Body of pancreas (tissue), 4 donors: ENCODE data around the gene DISP3. TPM values are rescaled to one million over a fixed set of nuclear protein-coding genes. Genes with fewer than 3 reads are reported as not detected.

Experiments
- ATAC-seq: fragments of 150-250 bp; one replicate; pipeline ENCODE4 v1.9.1; 2016
- DNase-seq, 4 donors: peaks; one replicate each; pipeline ENCODE4 v3.0.0-alpha.2; 2019
- H3K27ac ChIP-seq, 4 donors: fragments of 200-600 bp; sonication (generic); 1 replicate in 3 of 4; 2 replicates in 1 of 4; pipeline versions ENCODE4 v1.5.1 to v1.6.1; 2016 to 2019; ENCODE audit warnings: mild to moderate bottlenecking in 1 of 4, mixed read lengths in 1 of 4, moderate library complexity in 1 of 4
- H3K27me3 ChIP-seq, 2 donors: fragments of 200-600 bp; sonication (generic); one replicate each; pipeline ENCODE4 v1.6.0; 2016; ENCODE audit warnings: mild to moderate bottlenecking in 1 of 2
- H3K36me3 ChIP-seq, 2 donors: fragments of 200-600 bp; sonication (generic); replicated peaks in 1 of 2; 2 replicates each; pipeline ENCODE4 v1.5.1; 2016; ENCODE audit warnings: low read depth in 2 of 2; ENCODE audit not compliant: insufficient read depth in 1 of 2
- H3K4me1 ChIP-seq: fragments of 200-600 bp; sonication (generic); one replicate; pipeline ENCODE4 v1.6.0; 2016
- H3K4me3 ChIP-seq, 2 donors: fragments of 200-600 bp; sonication (generic); 1 replicate in 1 of 2; 2 replicates in 1 of 2; pipeline ENCODE4 v1.5.1; 2016 to 2019
- H3K9me3 ChIP-seq, 3 donors: fragments of 200-600 bp; sonication (generic); 1 replicate in 2 of 3; 2 replicates in 1 of 3; pipeline ENCODE4 v1.5.1; 2016
- POLR2A ChIP-seq, 3 donors: fragments of 450-650 bp; IDR thresholded peaks; one replicate each; pipeline ENCODE4 v1.6.1; 2016; ENCODE audit warnings: antibody characterized with exemption in 3 of 3, mild to moderate bottlenecking in 2 of 3
- WGBS, 2 donors: methylation state at CpG; one replicate each; pipeline ENCODE4 v1.1.5; 2017; 5-methylcytosine and 5-hydroxymethylcytosine counted together
- intact Hi-C: fragments of 100-400 bp; cut with DNase I; formaldehyde crosslinking; loops from one replicate; pipeline ENCODE4 v1.15.1; 2023
- total RNA-seq, 2 donors: library from RNA; depleted of rRNA; stranded (reverse); fragments of >200 nt; gene quantifications; one replicate each; pipeline ENCODE4 v1.1.0, GENCODE V29; 2016
- TF ChIP-seq, protein P1 (sequence below), 7 experiments: fragments of 450-650 bp in 4 of 7; fragments of 200-600 bp in 3 of 7; sonication (generic) in 3 of 7; IDR thresholded peaks; one replicate each; pipeline ENCODE4 v1.5.1; 2016 to 2019; ENCODE audit warnings: antibody characterized with exemption in 7 of 7

Gene DISP3
- total RNA-seq, 2 donors from 2014 or later = 0.33 TPM; not detected in 1

DNA sequence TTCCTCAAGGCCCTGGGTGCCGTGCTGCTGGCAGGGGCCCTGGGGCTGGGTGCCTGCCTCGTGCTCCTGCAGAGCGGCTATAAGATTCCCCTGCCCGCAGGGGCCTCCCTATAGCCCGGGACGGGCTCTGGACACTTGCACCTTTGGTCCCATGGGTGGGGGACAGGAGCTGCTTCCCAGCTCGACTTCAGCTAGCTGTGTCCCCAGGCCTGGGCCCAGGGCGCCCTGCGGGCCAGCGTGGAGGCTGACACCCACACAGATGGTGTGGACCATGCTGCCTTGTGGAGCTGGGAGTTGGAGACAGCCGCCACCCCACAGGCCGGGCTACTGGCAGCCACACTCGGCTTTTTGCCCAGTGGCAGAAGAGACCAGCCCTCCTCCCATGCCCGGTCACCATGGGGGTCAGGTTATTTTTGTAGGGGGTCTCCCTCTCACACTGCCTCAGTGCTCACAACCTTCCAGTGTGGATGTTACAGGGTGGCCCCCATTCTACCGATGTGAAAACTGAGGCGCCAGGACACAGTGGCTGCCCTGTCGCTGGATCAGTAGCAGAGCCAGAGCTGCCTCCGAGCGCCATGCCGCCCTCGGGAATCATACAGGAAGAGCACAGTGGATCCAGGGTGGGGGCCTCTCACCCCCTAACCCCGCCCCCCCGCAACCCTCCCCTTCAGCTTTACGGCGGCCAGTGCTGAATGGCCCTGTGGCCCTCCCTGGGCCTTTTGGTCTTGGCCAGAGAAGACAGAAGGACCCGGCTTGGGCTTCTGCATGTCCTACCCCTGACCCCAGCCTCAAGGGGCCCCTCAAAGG is 57.8 kb downstream of the DISP3 start:
- 61 to 71% methylated on average over 9 to 21 of the region's 26 CpGs for WGBS, 2 donors
- TF ChIP-seq, protein P1, sequence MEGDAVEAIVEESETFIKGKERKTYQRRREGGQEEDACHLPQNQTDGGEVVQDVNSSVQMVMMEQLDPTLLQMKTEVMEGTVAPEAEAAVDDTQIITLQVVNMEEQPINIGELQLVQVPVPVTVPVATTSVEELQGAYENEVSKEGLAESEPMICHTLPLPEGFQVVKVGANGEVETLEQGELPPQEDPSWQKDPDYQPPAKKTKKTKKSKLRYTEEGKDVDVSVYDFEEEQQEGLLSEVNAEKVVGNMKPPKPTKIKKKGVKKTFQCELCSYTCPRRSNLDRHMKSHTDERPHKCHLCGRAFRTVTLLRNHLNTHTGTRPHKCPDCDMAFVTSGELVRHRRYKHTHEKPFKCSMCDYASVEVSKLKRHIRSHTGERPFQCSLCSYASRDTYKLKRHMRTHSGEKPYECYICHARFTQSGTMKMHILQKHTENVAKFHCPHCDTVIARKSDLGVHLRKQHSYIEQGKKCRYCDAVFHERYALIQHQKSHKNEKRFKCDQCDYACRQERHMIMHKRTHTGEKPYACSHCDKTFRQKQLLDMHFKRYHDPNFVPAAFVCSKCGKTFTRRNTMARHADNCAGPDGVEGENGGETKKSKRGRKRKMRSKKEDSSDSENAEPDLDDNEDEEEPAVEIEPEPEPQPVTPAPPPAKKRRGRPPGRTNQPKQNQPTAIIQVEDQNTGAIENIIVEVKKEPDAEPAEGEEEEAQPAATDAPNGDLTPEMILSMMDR (IDR thresholded peaks at IDR 0.05) = no peak
- no peak for TF ChIP-seq POLR2A (IDR thresholded peaks at IDR 0.05)

DNA sequence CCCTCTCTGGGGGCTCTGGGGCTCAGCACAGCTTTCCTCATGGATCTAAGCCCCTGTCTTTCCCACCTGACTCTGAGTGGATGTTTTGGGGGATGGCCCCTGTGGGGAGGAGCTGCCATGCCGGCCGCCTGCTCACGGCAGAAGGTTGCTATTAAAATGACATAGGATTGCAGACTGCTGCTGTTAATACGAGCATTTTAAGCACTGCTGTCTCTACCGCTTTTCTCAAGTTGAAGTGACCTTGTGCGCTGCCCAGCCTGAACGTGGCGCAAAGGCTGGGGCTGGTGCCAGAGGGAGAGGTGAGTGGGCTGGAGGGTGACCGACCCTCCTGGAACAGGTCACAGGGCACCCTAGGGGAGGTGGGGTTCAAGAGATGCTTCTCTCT is 58.4 kb downstream of the DISP3 start:
- H3K9me3 ChIP-seq = no peaks in the 10 kb centered on the region
- intact Hi-C loops = no loop called here
- no peaks in the 10 kb centered on the region for H3K4me1 ChIP-seq
- 44 to 47% methylated on average over 2 to 9 of the region's 9 CpGs for WGBS, 2 donors
- no peaks in the 10 kb centered on the region for H3K27me3 ChIP-seq
- H3K4me3 ChIP-seq = no peak overlapping the region
- no peak for DNase-seq
- H3K27ac ChIP-seq = no peak overlapping the region
- ATAC-seq = no peak
- TF ChIP-seq, protein P1 (IDR thresholded peaks at IDR 0.05) = no peak
- no peak for TF ChIP-seq POLR2A (IDR thresholded peaks at IDR 0.05)
- H3K36me3 ChIP-seq = no peaks in the 10 kb centered on the region

More for the DNA sequence above, 57.8 kb downstream of the DISP3 start:
- DNase-seq = no peak
- no peak overlapping the region for H3K4me3 ChIP-seq
- no peaks in the 10 kb centered on the region for H3K36me3 ChIP-seq
- H3K4me1 ChIP-seq = no peaks in the 10 kb centered on the region
- no peaks in the 10 kb centered on the region for H3K27me3 ChIP-seq
- intact Hi-C loops = no loop called here
- no peak overlapping the region for H3K27ac ChIP-seq
- H3K9me3 ChIP-seq = no peaks in the 10 kb centered on the region
- no peak for ATAC-seq

DNA sequence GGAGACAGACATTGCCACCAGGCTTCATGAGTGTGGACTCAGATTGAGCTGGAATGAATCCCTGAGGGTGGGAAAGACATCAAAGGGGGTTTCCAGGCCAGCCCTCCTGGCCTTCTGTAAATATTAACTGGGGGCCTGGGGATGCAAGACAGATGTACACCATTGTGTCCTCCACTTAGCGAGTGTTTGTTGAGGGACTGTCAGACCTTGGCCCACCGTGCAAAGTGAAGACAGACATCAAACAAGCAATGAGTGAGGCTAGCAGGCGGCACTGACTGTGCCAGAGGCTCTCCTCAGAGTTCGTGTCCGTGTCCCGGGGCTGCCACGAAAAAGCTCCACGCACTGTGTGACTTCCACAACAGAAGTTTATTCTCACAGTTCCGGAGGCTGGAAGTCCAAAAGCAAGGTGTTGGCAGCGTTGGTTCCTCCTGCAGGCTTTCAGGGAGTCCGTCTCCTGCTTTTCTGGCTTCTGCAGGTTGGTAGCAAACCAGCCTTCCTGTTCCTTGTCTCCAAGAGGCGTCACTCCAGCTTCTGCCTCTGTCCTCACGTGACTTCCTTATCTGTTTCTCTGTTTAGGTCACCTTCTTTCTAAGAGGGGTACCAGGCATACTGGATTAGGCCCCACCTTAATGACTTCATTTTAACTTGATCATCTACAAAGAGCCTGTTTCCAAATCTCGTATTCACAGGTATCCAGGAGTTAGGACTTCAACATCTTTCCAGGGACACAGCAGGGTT is 59.1 kb downstream of the DISP3 start:
- Histone ChIP-seq H3K27me3 (no peaks in the 10 kb centered on the region), H3K4me3 (no peak overlapping the region), H3K27ac (no peak overlapping the region), H3K9me3 (no peaks in the 10 kb centered on the region), H3K36me3 (no peaks in the 10 kb centered on the region), H3K4me1 (no peaks in the 10 kb centered on the region)
- ATAC-seq (no peak), DNase-seq (no peak)
- TF ChIP-seq POLR2A (IDR thresholded peaks at IDR 0.05) = no peak
- TF ChIP-seq, protein P1 (IDR thresholded peaks at IDR 0.05) = no peak
- 54 to 67% methylated on average over 7 to 14 of the region's 14 CpGs for WGBS, 2 donors
- intact Hi-C loops = no loop called here

DNA sequence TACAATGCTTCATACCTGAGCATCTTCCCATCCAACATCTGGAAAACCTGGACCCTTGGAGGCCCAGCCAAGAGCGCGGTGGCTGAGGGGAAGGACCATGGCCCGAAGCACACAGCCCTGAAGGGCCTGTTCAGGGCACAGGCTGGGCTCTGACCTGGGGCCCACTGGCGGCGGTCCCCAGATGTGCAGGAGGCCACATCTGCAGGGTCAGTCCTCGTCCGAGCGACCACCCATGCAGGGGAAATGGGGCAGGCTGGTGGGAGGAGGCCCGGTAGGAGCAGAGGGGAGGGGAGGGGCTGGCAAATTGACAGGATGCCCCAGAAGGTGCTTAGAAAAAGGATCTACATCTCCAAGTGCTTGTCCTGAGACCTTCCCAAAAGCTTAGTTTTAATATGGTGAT is 59.9 kb downstream of the DISP3 start:
- 67 to 85% methylated on average over 4 to 9 of the region's 9 CpGs for WGBS, 2 donors
- no peaks in the 10 kb centered on the region for H3K27me3 ChIP-seq

More for the DNA sequence above, 59.9 kb downstream of the DISP3 start:
- Histone ChIP-seq H3K4me1 (no peaks in the 10 kb centered on the region), H3K27ac (no peak overlapping the region), H3K9me3 (no peaks in the 10 kb centered on the region), H3K4me3 (no peak overlapping the region), H3K36me3 (no peaks in the 10 kb centered on the region)
- no peak for DNase-seq
- TF ChIP-seq, protein P1 (IDR thresholded peaks at IDR 0.05) = no peak
- no peak for TF ChIP-seq POLR2A (IDR thresholded peaks at IDR 0.05)
- intact Hi-C loops = no loop called here
- no peak for ATAC-seq
